GM18520 (cell line): ENCODE measurements around the gene RUVBL2.
"Not testable (repeated sequence)": the region's sequence is repeated elsewhere in the genome, so short reads cannot be mapped to it uniquely, and the experiment has no call there.

Source experiments
- ATAC-seq: cut with Tn5 transposase; IDR thresholded peaks from one replicate; pipeline ENCODE4 v1.9.1; 2021; ENCODE audit not compliant: unreplicated experiment

Gene RUVBL2

GRCh38 chr19:49038557-49039276 lies 45.0 kb downstream of the RUVBL2 start:
- ATAC-seq: not testable (repeated sequence)

- not testable (repeated sequence) for ATAC-seq
Observed at GRCh38 chr19:49039736-49040135, 46.0 kb downstream of the RUVBL2 start.

- ATAC-seq: no peak
Observed at GRCh38 chr19:49042177-49042576, 48.5 kb downstream of the RUVBL2 start.

- not testable (repeated sequence) for ATAC-seq
Observed at GRCh38 chr19:49042666-49043065, 49.0 kb downstream of the RUVBL2 start.

- ATAC-seq: not testable (repeated sequence)
Observed at GRCh38 chr19:49043548-49043947, 49.9 kb downstream of the RUVBL2 start, which contains the start of gene CGB5. CGB5 (plus strand) TSS chr19:49043848; CDS start chr19:49044210, 362 bp downstream.

- ATAC-seq: not testable (repeated sequence)
Observed at GRCh38 chr19:49049011-49049410, 55.3 kb downstream of the RUVBL2 start, which contains the start of gene CGB8. CGB8 (minus strand) TSS chr19:49049111; CDS start chr19:49048739, 372 bp downstream.

GRCh38 chr19:49049834-49050233 lies 56.1 kb downstream of the RUVBL2 start:
- ATAC-seq: not testable (repeated sequence)

- ATAC-seq: not testable (repeated sequence)
Observed at GRCh38 chr19:49050376-49051033, 56.8 kb downstream of the RUVBL2 start.

GRCh38 chr19:49056101-49056901 lies 62.6 kb downstream of the RUVBL2 start:
- no peak for ATAC-seq

- not testable (repeated sequence) for ATAC-seq
Observed at GRCh38 chr19:49056902-49057596, 63.4 kb downstream of the RUVBL2 start.

GRCh38 chr19:49057636-49058234 lies 64.0 kb downstream of the RUVBL2 start, which contains the start of gene CGB7:
CGB7 (minus strand) TSS chr19:49057749; CDS start chr19:49055375, 2,374 bp downstream.
- no peak for ATAC-seq

- no peak for ATAC-seq
Observed at GRCh38 chr19:49058562-49058961, 64.9 kb downstream of the RUVBL2 start.

GRCh38 chr19:49059053-49059452 lies 65.4 kb downstream of the RUVBL2 start:
- no peak for ATAC-seq

GRCh38 chr19:49061000-49061399 lies 67.3 kb downstream of the RUVBL2 start:
- ATAC-seq: no peak

- no peak for ATAC-seq
Observed at GRCh38 chr19:49061445-49061844, 67.8 kb downstream of the RUVBL2 start.

- no peak for ATAC-seq
Observed at GRCh38 chr19:49064029-49064629, 70.4 kb downstream of the RUVBL2 start.

GRCh38 chr19:49064768-49065611 lies 71.3 kb downstream of the RUVBL2 start, which contains the start of gene NTF4:
NTF4 (minus strand) TSS chr19:49064818; CDS start chr19:49061997, 2,821 bp downstream.
- no peak for ATAC-seq
